Measurements from ENCODE around the gene FCN2.

The FCN2 gene

GRCh38 chr9:134880484-134881312, at the start of gene FCN2:
TSS of gene FCN2 (plus strand) at chr9:134880810. CDS start at chr9:134880822, 12 bp downstream.
- no peak for DNase-seq

GRCh38 chr9:134830926-134831720, 49.5 kb upstream of the FCN2 start:
- no peak for DNase-seq

GRCh38 chr9:134832471-134832870, 48.1 kb upstream of the FCN2 start:
- no peak for DNase-seq

GRCh38 chr9:134833294-134833880, 47.2 kb upstream of the FCN2 start:
- DNase-seq, result no peak

- DNase-seq, result no peak
Observed at GRCh38 chr9:134834217-134834956, 46.2 kb upstream of the FCN2 start.

GRCh38 chr9:134834957-134835419, 45.6 kb upstream of the FCN2 start:
- DNase-seq, result no peak

GRCh38 chr9:134835448-134835847, 45.2 kb upstream of the FCN2 start:
- DNase-seq, result no peak

GRCh38 chr9:134835987-134836386, 44.6 kb upstream of the FCN2 start:
- DNase-seq, result no peak

GRCh38 chr9:134836406-134836970, 44.1 kb upstream of the FCN2 start:
- no peak for DNase-seq

GRCh38 chr9:134837529-134837928, 43.1 kb upstream of the FCN2 start:
- no peak for DNase-seq

- DNase-seq, result no peak
Observed at GRCh38 chr9:134838651-134839454, 41.8 kb upstream of the FCN2 start.

GRCh38 chr9:134839455-134840125, 41.0 kb upstream of the FCN2 start:
- DNase-seq, result no peak

GRCh38 chr9:134840511-134840910, 40.1 kb upstream of the FCN2 start:
- DNase-seq, result no peak

- DNase-seq, result no peak
Observed at GRCh38 chr9:134841180-134841904, 39.3 kb upstream of the FCN2 start.

- no peak for DNase-seq
Observed at GRCh38 chr9:134842321-134842720, 38.3 kb upstream of the FCN2 start.

- DNase-seq, result no peak
Observed at GRCh38 chr9:134843740-134844139, 36.9 kb upstream of the FCN2 start.

GRCh38 chr9:134844821-134845220, 35.8 kb upstream of the FCN2 start:
- no peak for DNase-seq

GRCh38 chr9:134846187-134846586, 34.4 kb upstream of the FCN2 start:
- no peak for DNase-seq

GRCh38 chr9:134846699-134847098, 33.9 kb upstream of the FCN2 start:
- DNase-seq, result no peak

GRCh38 chr9:134847138-134847537, 33.5 kb upstream of the FCN2 start:
- DNase-seq, result no peak
